Measurements from ENCODE around the gene SLC25A45.

The SLC25A45 gene

GRCh38 chr11:65410936-65411680 lies 28.7 kb upstream of the SLC25A45 start:
- DNase-seq (ENCODE audit: insufficient read length, low spot score) (no peak), FAIRE-seq (no peak)

- DNase-seq (ENCODE audit: insufficient read length, low spot score) = no peak
- FAIRE-seq = no peak
Measured at GRCh38 chr11:65404638-65405339, 22.3 kb upstream of the SLC25A45 start.

GRCh38 chr11:65404210-65404609 lies 21.8 kb upstream of the SLC25A45 start:
- DNase-seq (ENCODE audit: insufficient read length, low spot score) = no peak
- no peak for FAIRE-seq

- FAIRE-seq = no peak
- no peak for DNase-seq (ENCODE audit: insufficient read length, low spot score)
Measured at GRCh38 chr11:65403607-65404121, 21.2 kb upstream of the SLC25A45 start.

- DNase-seq (ENCODE audit: insufficient read length, low spot score) (no peak), FAIRE-seq (no peak)
Measured at GRCh38 chr11:65402790-65403189, 20.3 kb upstream of the SLC25A45 start.

GRCh38 chr11:65401803-65402248 lies 19.4 kb upstream of the SLC25A45 start:
- no peak for FAIRE-seq

GRCh38 chr11:65401073-65401802 lies 18.8 kb upstream of the SLC25A45 start:
- FAIRE-seq (no peak), DNase-seq (ENCODE audit: insufficient read length, low spot score) (no peak)

More at GRCh38 chr11:65401803-65402248, 19.4 kb upstream of the SLC25A45 start:
- no peak for DNase-seq (ENCODE audit: insufficient read length, low spot score)

- no peak for FAIRE-seq
- no peak for DNase-seq (ENCODE audit: insufficient read length, low spot score)
Measured at GRCh38 chr11:65400307-65401072, 18.0 kb upstream of the SLC25A45 start.

- FAIRE-seq = no peak
- no peak for DNase-seq (ENCODE audit: insufficient read length, low spot score)
Measured at GRCh38 chr11:65399845-65400244, 17.4 kb upstream of the SLC25A45 start.

- no peak for FAIRE-seq
- no peak for DNase-seq (ENCODE audit: insufficient read length, low spot score)
Measured at GRCh38 chr11:65399249-65399648, 16.8 kb upstream of the SLC25A45 start.

GRCh38 chr11:65398362-65398910 lies 16.0 kb upstream of the SLC25A45 start:
- FAIRE-seq = no peak
- DNase-seq (ENCODE audit: insufficient read length, low spot score) = no peak

- FAIRE-seq = no peak
Measured at GRCh38 chr11:65396769-65397745, 14.6 kb upstream of the SLC25A45 start.

GRCh38 chr11:65395961-65396530 lies 13.6 kb upstream of the SLC25A45 start:
- DNase-seq (ENCODE audit: insufficient read length, low spot score) (no peak), FAIRE-seq (no peak)

More at GRCh38 chr11:65396769-65397745, 14.6 kb upstream of the SLC25A45 start:
- no peak for DNase-seq (ENCODE audit: insufficient read length, low spot score)

GRCh38 chr11:65394125-65394536 lies 11.7 kb upstream of the SLC25A45 start:
- no peak for FAIRE-seq
- DNase-seq (ENCODE audit: insufficient read length, low spot score) = no peak

GRCh38 chr11:65393513-65394079 lies 11.2 kb upstream of the SLC25A45 start:
- no peak for DNase-seq (ENCODE audit: insufficient read length, low spot score)
- FAIRE-seq = no peak

GRCh38 chr11:65392899-65393298 lies 10.5 kb upstream of the SLC25A45 start:
- FAIRE-seq (no peak), DNase-seq (ENCODE audit: insufficient read length, low spot score) (no peak)

GRCh38 chr11:65392186-65392829 lies 9.9 kb upstream of the SLC25A45 start:
- DNase-seq (ENCODE audit: insufficient read length, low spot score) (no peak), FAIRE-seq (no peak)

- DNase-seq (ENCODE audit: insufficient read length, low spot score) = no peak
- no peak for FAIRE-seq
Measured at GRCh38 chr11:65390996-65391395, 8.6 kb upstream of the SLC25A45 start.

Measured in HTR-8/SVneo (cell line).